GM18519 (cell line): ENCODE data around the gene PITX2.

ENCODE experiments used
- ATAC-seq: cut with Tn5 transposase; IDR thresholded peaks from one replicate; pipeline ENCODE4 v1.9.1; 2021; ENCODE audit warnings: mild to moderate bottlenecking, moderate library complexity; ENCODE audit not compliant: unreplicated experiment, low FRiP score

PITX2 gene

DNA sequence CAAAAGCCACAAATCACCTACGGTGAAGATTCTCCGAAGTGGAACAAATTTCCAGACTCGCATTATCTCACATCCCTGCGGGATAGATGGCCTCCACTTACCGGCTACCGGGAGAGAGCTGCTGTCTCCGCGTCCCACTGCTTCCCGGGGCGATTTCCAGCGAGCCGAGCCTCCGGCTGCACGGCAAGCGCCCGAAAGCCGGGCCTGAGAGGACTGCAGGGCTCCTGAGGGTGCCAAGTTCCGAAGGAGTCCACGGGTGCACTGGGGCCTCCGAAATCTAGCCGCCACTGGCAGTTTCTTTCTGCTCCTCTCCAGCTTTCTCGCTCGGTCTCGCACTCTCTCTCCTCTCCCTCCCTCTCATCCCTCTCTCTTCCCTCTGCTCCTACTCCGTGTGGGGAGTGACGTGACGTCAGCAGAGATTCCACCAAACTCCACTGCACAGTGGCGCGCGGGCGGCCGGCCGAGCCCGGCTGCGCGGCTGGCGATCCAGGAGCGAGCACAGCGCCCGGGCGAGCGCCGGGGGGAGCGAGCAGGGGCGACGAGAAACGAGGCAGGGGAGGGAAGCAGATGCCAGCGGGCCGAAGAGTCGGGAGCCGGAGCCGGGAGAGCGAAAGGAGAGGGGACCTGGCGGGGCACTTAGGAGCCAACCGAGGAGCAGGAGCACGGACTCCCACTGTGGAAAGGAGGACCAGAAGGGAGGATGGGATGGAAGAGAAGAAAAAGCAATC lies 14.0 kb upstream of the PITX2 start:
- no peak for ATAC-seq

DNA sequence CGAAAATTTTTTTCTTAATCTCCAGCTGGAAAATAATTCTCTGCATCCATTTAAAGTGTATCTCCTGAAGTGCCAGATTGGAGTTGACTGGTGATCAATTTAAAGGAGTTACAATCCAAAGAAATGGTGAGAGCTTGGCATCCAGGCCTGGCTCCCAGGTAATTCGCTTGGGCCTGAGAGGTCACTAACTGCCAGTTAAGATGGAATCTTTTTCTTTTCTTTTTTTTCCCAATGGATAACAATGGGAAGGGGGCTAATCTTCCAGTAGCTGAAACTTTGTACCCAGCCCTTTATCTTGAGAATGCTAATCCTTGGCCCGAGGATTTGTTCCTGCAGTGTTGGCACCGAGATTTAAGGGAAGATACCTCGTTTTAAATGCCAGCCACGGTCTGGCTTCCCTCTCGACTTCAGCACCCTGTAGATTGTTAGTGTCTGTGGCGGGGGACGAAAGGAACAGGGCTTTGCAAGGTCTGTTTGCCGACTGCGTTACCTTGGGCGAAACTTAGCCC lies 13.3 kb upstream of the PITX2 start:
- ATAC-seq = no peak

DNA sequence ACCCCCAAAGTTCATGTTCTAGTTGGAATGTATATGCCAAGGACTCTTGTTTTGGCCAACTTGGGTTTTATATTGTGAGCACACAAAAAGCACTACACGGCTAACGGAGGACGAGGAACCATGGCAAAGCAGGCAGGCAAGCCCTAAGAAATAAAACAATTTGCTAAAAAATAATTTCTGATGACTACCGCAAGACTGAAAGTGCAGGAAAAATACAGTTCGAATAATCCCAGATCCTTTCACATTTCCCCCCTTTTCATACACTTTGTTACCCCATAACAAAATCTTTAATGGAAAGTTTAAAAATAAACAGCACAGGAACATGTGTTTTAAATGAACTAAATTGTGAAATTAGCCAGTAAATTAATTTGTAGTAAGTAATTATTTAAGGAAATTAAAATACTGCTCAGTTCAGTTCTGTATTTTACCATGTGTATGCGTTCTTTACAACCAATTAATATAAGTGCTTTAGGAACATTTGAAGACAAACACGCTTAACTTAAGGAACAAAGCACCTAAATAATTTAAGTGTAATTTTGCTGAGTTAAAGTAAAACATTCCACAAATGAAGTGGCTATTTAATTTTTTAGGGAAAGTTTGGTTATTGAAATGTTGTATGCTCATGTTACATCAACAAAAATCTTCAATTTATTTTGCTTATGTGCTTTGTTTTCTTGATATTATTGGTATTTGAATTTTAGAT lies 12.4 kb upstream of the PITX2 start:
- no peak for ATAC-seq

DNA sequence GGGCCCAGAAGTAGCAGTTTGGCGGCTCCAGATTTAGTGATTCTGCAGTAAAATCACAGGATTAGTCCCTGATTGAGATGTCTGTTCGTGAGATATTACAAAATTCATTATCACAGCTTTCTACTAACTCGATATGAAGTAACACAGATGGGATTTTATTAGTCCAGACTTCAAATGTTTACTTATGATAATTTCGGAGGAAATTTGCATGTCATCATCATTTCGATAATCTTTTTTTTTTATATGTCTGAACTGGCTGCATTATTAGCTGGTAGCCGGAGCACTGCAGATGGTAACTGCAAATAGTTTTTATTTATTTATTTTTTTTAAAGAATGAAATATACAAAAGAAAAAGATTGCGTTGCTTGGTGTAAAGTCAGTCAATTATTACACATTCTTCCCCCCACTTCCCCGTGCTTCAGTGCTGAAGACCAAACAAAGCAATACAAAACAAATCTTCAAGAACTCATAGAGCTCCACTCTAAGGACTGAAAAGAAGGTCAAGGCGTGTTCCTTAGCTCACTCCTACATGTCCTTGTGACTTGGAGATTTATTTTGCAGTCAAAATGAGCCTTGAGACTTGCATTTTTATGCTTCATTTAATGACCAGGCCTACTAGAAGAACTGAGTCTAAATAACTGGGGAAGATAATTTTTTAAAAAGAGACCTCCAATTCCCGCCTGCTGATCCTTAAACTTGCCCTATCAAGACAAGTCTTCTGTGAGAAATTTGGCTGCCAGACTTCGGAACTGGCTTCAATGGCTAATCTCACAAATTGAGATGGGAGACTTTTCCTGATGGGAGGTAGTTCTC lies 11.7 kb upstream of the PITX2 start:
- no peak for ATAC-seq

DNA sequence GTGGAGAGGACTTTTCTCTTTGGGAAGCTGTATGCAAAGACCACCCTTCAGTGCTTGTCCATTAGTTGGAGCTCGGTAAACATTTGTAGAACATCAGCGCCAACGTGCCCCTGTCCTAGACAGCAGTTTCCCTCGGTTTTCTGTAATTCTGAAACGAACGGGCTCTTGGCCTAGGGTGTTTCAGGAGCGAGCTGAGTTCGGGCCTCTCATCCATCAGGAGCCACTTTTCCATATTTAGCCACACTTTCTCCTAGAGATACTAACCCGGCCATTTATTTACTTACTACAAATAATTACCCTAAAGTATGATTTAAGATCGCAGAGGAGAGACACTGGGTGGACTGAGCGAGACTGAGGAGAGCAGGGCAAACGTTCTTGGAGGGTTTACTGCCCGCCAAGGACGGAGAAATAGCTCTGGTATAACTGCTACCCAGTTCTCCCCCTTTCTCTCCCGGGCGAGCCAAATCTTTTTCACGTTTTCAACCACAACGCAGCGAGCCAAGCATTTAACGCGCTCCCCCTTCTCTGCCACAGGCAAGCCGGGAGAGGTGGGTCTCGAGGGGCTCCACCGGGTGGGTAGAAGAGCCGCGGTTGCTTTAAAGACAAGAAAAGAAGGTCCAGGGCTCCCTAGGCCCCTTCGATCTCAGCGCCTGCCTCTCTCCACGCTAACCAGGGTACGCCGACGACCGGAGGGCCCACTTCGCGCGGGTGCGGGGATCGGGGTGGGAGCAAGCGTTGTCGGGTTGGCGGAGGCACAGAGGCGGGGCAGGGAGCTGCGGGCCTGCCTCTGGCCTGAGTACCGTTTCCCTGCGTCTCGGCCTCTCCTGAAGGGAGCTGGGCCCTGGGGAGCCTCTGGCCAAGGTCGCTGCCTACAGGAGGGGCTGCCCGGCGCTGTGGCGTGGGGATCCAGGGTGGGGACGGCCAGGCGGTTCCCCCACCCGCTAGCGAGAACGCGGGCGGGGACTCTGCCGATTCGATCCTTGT lies 10.8 kb upstream of the PITX2 start:
- ATAC-seq = no peak

DNA sequence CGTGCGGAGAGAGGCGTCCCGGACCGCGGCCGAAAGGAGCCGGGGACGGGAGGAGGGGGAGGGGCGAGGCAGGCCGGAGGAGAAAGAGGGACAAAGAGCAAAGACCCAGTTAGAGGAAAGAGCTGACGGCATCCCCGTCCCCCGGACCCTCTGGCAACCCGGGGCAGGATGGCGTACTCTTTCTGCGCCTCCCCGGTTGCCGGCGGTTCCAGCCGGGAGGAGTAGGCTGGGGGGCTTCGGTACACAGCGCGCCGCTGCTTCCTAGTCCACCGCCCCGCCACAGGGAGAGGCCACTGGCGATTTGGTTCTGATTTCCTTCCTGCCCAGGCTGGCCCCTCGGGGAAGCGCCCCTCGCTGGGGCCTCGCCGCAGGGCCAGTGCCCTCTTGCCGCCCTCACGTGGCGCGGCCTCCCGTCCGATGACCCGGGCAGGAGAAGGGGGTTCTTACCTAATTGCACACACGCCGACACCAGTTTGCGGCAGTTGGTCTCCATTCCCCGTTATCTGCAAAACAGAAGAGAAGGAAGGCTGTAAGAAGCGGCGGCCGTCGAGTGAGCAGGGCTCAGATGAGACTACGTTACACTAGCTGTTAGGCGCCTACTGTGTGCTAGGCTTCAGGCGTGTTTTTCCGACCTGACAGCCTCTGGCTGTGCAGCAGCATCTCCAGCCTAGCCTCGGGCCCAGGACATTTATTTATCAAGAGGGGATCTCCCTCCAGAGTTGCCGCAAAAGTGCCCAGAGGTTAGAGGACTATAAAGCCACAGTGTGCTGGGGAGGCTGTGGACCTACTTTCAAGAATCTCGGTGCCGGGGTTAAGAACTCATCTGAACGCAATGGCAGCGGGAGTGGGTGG lies 9.9 kb upstream of the PITX2 start:
- no peak for ATAC-seq

DNA sequence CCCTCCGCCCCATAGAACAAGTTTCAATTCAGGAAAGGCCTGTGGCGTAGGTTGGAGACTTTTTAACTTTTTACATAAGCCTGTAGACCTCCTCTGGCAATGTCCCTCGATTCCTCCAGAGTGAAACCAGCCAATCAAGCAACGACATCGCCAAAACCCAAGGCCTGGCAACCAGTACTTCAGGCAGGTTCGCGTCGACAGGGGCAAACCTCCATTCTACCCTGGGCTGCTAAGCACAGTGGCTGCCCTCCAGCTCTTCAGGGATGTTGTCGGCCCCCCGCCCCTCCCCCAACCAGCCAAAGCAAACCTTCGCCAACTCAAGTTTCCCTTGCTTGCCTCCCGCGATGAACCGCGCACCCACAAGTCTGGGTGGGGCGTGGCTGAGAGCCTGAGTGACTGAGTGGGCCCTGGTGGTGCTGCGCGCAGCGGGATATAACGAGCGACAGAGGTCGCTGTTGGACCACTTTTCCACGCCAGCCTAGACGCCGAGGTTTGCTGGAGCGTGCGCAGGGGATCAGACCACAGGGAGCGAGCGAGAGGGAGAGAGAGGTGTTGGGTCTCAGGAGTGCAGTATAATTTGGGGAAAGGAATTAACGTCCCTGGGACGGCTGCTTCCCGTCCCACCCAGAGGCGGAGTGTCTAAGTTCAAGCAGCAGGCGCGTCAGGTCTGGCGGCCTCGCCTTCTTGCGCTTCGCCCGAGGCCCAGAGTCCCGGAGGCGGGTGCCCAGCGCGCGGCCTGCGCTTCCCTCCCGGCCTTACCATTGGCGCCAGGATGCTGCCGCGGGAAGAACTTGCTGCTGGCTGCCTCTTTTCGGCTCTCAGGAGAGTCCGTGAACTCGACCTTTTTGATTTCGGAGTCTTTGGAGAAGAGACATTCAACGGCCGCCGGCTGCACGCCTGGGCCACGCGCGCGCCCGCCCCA lies 9.0 kb upstream of the PITX2 start:
- peak; percentile 96 for ATAC-seq

DNA sequence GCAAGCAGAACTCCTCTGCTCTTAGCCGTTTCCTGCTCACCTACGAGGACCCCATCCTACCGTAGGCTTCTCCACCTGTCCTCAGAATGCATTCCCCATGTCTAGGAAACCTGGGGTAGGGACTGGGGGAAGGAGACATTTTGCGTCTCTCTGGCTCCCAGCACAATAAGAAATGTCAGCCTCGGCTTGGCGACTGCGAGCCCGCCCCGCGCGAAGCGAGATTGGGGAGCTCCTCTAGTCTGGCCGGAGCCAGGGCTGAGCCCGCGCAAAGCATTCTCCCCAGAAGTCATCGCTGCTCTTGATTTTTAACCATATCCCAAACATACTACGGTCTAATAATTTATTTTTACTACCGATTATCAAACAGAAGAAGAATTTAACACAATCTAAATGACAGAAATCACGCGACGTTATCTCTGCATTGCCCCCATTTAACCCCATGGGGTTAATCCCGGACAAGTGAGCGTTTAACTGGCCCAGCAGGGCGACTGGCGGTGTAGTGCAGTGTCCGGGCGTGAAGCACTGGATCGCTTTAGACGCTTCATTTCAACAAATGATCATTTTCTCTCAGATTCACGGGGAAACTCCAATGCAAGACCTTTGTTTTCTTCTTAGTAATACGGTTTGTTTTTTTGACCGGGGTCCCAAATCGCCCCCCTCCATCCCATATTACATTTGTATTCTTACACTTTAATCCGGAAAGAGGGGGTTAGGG lies 8.0 kb upstream of the PITX2 start:
- ATAC-seq = no peak

DNA sequence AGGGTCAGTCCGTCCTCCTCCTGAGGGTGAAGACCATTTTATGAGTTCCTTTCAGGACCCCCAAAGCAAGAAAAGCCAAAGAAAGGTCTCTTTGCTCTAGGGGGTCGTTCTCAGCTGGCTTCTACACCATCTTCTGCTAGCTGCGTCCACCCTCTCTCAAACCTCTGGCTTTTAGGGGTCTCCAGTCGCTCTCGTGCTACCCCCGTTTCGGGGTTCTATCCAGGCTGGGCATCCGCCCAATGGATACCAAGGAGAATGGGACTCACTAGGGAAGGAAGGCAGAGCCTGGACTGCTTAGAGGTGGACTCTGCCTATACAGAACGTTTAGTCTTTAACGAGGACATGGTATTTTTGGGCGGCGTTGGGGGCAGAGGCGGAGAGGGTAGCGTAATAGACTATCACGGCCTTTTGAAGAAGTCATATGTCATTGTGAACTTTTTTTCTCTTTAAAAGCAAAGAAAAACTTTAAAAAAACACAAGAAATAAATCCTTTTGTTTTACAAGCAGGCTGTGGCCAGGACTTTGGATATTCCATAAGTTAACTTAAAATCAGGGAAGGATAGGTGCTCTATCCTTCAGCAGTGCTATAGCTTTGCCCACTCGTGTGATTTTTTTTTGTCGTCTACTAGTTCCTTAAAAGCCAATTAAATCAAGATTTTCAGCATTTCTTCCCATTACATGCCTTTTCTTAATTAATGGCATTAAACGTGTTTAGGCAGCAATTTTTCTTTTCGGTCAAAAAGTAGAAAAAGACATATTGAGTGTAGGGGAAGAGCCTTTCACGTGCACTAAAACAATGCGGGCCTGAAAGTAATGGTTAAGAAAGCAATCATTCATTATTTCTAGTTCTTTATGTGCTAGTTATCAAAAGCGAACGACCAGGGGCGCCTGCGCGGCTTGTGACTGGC lies 7.2 kb upstream of the PITX2 start:
- ATAC-seq = no peak

DNA sequence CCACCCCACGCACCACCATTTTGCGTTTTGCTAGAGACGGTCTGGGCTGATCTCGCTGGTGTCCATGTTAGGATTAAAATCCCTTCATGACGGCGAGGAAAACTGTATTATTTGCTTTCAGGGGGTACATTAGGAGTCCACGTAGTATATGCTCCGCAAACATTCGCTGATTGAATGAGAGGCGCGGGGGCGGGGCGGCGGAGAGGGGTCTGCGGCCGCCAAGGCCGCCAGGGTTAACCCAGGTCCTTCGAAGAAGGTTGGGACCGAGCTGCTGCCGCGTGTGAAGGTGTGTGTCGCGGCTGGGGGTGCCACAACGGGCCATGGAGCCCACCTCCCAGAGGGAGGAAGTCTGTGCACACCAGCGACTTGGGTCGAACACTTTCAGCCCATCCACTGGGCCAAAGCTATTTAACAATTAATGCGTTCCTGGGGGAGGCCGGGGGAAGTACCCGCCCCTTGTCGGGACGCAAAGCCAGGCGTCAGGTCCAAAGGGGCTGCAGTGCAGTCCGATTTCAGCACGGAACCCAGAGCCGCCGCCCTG lies 6.4 kb upstream of the PITX2 start:
- ATAC-seq = no peak

DNA sequence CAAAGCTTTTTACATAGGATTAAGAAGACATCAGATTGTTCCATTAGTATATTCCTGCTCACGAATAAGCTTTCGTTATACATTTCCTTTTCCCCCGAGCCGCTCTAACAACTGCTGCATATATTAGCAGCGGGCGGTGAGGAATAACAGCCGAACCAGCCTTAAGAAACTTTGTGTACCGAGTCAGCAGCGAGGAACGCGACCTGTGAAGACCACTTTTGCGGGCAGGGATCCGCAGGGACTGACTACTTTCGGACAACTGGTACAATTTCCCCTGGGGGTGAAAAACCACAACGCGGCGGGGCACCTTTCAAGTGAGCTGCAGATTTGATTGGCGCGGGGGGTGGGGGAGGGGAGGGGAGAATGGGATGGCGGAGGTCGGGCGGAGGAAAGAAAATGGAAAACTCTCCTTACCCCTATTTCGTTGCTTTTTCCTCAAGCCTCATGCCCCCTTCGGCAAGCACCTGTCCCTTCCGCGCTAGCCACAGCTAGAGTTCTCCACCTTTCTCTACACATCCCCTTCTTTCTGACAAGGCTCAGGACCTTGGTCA lies 5.9 kb upstream of the PITX2 start:
- ATAC-seq = no peak

DNA sequence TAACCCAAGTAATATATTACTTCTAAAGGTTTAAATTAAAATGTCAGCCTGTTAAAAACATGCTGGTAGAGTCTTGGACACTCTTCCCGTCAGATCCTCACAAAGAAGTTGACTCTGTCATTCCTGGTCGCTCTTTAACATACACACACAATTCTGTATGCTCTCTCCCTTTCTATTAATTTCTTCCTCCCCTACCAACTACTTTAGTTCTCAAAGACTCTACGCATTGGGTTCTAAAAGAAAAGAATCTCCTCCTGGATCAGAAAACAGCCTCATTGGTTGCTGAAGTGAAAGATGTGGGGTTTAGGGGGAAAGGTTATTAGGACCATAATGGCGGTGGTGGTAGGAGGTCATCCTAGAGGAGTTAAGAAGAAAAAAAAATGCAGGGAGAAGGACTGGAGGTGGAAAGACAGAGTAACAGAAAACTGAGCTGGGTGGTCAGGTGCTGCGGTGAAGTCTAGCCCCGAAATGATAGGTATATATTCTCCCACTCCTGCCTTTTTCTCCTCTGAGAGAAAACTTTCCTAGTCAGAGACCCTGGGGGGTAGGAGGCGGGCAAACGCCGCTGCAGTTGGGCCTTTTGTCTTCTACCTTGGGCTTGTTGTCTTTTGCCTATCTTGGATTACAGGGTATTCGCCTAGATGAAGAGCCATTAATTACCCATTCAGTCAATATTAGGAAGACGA lies 5.2 kb upstream of the PITX2 start:
- no peak for ATAC-seq

DNA sequence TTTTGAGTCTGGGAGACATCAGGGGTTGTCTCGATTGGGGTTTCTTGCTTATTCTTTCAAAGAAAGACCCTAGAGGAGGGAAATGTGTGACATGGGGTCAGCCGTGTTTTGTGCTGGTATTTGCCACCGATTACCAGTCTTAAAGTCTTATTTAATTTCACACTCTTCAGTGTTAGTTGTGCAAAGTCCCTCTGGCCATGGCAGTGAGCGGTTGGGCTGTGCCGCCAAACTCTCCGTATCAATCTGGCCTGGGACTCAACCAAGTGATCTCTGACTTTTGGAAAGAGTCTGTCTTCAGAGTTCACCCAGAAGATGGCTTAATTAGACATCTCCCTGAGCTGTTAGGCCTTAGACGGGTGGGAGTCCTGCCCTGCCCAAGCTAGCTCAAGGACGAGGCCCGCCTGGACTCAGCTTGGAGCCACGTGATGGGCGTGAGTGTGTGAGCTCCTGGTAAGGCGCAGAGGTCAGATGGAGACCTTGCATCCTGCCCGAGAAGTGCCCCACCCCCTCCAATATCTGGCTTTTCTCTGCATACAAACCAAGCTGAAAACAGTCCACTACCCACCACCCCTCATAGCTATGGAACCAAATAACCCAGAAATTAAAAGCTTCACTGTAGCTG lies 3.8 kb upstream of the PITX2 start:
- no peak for ATAC-seq

DNA sequence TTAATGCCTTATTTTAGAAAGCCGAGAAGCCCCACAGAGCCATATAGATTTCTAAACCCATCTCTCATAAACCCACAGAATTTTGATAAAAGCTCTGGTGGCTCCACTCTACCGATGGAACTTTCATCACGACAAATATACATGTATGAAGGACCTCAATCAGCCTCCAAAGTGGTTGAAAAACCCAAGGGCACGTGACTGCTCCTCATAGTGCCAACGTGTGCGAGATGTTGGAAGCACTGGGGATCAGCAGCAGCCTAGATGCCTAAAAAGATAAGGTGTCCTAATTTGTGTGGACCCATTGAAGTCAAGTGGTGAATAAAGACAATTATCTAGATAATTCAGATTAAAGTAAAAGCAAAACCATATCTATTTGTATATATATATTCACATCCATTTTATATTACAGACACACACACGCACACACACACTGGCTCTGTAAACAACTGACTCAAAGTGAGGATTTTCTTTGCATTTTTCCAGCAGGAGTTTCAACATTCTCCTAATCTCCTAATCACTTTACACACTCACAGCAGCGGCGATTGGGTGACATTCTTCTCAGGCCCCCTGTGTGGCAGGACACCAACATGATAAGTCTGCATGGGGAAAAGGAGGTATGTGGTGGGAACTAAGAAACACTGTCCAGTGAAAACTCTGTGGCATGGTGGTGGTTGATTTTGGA lies 2.8 kb upstream of the PITX2 start:
- ATAC-seq = no peak
